ENCODE results near the gene PPM1J.

PPM1J gene

GRCh38 chr1:112685913-112686312 is 29.2 kb downstream of the PPM1J start:
- no peak for DNase-seq

DNA sequence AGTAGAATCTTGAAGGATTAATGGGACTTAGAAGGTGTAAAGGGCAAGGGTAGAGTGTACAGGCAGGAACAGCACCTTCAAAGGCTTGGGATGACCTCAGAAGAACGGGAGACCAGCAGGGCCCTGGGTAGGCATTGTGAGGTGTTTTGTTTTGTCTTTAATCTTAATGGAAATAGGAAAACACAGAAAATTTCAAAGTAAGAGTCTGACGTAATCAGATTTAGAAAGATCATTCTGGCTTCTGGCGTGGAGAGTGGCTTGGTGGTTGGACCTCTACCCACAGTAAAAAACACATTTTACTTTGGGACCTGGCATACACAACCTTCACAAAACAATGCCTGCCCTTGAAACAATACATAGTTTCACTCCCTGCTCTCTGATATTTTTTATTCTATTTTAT is 36.5 kb downstream of the PPM1J start:
- DNase-seq: no peak

DNA sequence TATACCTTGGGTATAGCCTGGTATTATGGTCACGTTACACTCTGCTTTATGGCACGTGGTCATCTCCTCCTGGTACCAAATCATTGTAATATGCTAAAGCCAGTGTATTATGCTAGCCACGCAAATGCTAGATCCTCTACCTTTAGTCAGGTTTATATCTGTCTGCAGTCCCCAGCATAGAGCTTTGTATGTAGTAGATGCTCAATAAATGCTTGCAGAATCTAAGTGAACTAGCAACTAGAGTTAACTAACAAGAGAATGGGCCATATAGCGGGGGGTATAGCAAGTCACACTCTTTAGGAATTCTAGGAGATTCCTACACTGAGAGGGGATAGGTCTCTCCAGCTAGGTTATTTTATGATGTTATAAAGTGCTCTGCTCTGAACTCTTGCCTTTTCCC is 37.6 kb downstream of the PPM1J start:
- no peak for DNase-seq

DNA sequence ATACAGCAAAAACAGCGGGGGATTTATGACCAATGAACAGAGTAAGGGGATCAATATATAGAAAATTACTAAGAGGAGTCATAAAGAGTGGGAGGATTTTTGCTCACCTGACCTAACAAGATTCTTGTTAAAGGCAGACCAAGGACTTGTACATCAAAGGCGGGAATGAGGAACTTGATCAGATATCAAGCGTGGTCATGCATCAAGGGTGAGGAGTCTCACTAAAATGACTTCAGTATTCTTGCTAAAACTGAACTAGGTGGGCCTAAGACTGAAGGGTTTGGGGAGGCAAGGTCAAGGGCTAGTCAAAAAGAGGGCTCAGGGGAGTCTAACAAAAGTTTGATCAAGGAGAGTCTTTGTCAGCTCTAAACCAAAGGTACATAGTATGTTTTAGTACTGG is 38.6 kb downstream of the PPM1J start:
- DNase-seq: peak; percentile 30 to 48

- DNase-seq: no peak
These were observed 39.3 kb downstream of the PPM1J start for GRCh38 chr1:112675728-112676381.

GRCh38 chr1:112674986-112675727 is 40.0 kb downstream of the PPM1J start:
- DNase-seq: peak; percentile 25 to 49

- DNase-seq: peak; percentile 72
These were observed 40.6 kb downstream of the PPM1J start, which contains the start of gene MOV10 for GRCh38 chr1:112674440-112674985. TSS of gene MOV10 (plus strand) at chr1:112674659. CDS start at chr1:112674913, 254 bp downstream.

DNA sequence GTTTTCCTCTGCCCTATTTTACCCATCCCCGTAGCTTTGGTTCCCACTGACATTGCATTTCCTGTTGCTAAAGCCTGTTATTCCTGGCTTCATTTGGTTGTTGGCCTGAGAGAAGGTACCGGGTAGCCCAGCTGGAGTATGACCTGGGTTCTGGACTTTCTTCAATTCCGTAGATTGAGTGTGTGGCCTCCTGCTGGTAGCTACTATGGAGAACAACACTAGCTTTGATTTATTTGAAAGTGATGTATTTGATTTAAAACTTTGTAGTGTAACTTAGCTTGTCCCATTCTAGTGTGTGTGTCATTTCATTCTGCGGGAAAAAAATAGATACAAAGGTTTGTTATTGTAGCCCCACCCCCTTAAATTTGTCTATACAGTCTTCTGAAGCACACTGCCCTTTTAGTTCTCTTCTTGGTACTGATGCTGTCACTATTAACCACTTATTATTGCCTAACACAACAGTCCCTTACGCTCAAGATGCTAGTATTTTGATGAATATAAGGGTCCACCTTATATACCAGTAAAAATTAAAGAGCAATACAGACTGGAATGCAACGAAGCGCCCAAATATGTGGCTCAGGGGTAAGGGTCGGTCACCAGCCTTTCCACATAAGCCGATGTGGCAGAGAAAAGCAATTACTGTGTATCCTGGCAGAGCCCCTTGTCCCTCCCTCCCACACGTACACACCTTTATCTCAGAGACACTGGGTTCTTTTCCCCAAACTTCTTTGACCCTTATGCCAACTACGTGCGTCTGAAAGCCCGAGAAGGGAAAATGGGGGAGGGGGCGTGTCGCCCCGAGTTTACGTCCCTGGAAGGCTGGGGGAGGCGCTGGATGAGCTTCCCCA is 41.3 kb downstream of the PPM1J start:
- peak; percentile 54 for DNase-seq

DNA sequence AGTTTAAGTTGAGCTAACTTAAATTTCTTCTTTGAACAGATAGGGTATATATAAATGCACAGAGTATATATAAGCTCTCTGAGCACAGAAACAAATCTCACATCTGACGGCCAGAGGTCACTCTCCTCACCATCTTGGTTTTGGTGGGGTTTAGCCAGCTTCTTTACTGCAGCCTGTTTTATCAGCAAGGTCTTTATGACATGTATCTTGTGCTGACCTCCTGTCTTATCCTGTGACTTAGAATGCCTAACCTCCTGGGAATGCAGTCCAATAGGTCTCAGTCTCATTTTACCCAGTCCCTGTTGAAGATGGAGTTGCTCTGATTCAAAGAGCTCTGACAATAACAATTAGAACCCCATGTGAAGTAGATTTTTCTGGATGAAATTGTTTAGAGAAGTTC is 42.3 kb downstream of the PPM1J start:
- no peak for DNase-seq

DNA sequence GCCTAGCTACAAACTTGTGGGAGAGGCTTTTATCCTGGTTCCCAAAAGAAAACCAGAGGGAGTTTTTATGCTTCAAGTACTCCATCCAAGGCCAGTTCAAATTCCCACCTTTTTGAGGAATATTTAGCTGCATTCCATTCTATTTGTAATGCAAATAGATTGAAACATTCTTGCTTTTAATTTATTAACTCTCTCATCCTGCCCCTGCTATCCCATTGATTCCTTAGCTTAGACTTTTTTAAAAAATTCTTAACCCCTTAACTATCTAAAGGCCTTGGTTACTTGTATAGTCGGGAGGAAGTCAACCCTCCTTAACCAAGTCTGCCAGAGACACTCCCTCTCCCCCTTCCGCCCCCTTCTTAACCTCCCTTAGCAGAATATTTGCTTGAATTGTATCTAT is 43.1 kb downstream of the PPM1J start:
- DNase-seq: no peak

GRCh38 chr1:112666946-112667345 is 48.2 kb downstream of the PPM1J start:
- DNase-seq: no peak

DNA sequence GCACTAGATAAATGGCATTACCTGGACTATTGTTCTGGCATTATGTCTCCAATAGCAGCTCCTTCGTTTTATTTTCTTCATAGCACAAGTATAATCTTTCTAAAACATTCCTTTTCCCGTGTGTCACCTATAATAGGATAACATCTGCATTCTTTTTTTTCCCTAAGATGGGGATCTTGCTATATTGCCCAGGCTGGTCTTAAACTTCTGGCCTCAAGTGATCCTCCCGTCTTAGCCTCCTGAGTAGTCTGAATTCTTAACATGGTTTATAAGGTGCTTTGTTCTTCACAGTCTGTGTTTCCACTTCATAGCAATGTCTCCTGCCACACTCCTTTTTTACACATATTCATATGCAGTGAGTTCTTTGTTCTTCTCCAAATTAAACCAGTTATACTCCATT is 49.3 kb downstream of the PPM1J start:
- DNase-seq: no peak
